ENCODE data around the gene IFIT3.
A peak's percentile ranks its signal among the peaks of the same experiment; 100 is the strongest.
"Not testable (repeated sequence)": the region's sequence is repeated elsewhere in the genome, so short reads cannot be mapped to it uniquely, and the experiment has no call there.

The IFIT3 gene, protein sequence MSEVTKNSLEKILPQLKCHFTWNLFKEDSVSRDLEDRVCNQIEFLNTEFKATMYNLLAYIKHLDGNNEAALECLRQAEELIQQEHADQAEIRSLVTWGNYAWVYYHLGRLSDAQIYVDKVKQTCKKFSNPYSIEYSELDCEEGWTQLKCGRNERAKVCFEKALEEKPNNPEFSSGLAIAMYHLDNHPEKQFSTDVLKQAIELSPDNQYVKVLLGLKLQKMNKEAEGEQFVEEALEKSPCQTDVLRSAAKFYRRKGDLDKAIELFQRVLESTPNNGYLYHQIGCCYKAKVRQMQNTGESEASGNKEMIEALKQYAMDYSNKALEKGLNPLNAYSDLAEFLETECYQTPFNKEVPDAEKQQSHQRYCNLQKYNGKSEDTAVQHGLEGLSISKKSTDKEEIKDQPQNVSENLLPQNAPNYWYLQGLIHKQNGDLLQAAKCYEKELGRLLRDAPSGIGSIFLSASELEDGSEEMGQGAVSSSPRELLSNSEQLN

DNA sequence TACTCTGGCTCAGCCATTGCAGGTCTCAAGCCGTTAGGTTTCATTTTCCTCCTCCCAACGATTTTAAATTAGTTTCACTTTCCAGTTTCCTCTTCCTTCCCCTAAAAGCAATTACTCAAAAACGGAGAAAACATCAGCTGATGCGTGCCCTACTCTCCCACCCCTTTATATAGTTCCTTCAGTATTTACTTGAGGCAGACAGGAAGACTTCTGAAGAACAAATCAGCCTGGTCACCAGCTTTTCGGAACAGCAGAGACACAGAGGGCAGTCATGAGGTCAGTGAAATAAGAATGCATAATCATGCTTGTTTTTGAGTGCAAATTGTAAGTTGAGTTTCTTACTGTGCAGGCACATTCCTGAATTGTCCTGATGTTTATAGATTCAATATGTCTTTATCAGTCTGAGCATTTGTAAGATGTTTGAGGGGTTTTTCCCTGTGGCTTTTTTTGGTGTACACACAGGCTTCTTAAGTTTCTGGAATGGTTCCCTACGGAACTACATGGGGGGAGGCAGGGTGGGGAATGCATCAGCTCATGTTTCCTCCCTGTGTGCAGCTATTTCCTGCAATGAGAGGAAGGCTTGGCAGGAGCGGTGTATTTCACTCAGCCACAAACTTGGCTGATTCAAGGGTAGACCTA lies at the start of gene IFIT3:
Gene IFIT3, plus strand, starts transcription at position 195 of the 639 bp plus-strand sequence. Its CDS starts 77 bp downstream, at position 272.
- peak; percentile 88 for DNase-seq

DNA sequence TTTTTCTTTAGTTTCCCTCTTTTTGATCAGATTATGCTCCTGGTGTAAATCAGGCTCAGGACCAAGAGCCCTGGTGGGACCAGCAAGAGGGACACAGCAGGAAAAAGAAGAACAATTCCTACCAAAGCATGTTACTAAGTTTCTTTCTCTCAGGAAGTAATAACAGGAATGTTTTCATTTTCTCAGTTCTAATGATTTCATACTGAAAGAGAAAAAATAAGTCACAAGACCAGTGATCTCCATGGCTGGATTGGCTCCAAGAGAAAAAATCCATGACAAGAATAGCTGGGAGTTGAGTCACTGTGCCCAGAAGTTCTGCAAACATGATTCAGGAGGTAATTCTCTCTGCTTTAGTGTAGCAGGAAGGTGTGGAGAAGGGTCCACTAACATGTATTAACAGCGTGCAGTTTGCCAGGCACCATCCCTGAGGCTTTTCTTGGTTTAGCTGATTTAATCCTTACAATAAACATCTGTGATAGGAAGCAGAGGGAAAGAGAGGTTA lies 49.7 kb upstream of the IFIT3 start:
- DNase-seq: peak; percentile 73

DNA sequence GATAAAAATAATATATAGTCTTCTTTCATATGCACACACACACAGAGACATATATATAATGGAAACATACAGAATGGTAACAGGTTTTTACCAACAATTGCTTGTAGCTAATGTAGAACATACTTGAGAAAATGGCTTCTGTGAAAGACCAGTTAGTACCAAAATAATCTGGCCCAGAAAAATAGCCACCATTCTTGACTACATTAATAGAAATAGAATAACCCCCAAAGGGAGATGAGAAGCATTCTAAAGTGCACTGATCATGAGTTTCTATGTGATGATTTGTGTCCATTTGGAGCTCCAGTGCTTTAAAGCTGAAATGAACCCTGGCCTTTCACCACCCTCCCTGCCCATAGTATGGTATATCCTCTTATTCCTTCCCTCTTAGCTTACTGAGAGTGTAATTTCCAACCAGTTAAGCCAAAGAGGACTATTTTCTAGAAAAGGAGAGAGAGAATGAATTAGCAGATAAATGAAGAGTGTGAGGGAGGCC lies 48.9 kb upstream of the IFIT3 start:
- DNase-seq: no peak

DNA sequence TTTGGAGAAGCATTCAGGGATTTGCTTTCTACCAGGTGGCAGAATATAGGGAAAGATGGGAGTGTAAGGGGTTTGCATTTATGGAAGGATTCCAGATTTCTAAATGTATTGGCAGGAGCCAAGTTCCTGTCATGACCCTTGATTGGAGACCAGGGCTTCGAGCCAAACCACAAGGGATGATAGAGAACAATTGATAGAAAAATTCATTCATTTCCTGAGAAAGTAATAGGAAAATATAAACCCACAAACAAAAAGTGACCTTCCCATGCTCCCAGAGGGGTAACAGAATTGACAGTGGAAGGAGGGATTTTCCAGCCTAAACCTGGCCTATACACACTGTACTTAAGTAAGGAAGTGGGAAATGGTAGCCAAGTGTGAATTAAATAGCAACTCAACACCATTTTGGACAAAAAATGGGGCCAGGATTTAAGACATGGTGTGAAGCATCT lies 48.4 kb upstream of the IFIT3 start:
- DNase-seq: no peak

DNA sequence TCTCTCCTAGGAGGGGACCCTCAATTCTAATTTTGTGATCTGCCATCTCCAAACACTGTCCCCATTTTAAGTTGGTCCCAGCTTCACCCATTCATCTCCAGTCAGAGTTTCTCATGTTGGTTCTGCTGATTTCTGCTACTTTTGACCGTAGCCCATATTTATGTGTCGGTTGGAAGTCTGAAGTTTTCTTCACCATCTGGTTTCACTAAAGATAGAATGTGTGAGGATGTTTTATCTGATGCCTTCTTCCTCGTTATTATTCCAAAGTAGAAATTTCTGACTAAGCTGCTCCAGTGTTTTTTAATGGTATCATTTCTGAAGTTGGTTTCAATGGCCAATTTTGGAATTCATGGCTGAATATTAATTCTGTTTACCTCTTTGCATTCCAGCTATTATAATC lies 47.3 kb upstream of the IFIT3 start:
- no peak for DNase-seq

DNA sequence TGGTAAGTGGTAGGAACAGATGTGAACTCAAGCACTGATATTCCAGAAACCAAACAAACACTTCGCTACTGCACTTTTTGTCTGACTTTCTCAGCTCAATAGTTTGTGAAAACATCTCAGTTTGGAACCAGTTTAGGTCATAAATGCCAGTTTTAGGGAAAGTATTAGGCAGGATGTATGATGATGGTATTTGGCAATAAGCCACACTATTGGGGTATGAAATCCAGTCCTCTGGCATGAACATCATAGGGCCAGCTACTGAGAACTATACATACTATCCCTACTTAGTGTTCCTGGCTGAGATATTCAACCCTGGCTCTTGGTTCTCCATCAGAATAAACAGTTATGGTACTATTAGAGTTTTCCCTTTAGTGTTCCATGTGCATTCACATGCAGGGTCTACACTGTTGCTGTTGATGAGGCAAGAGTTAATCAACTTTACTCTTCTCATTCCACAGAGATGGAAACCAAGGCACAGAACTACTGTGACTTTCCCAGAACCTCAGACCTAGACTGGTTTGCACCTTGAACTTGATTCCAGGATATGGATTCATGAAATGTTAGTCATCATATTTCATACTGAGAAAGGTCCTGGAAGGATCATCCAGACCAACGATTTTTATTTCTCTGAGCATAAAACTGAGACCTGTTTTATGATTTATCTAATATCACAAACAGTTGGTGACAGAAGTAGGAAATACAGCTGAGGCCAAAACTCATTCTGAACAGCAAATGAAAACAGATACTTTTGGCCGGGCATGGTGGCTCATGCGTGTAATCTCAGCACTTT lies 46.0 kb upstream of the IFIT3 start:
- no peak for DNase-seq

DNA sequence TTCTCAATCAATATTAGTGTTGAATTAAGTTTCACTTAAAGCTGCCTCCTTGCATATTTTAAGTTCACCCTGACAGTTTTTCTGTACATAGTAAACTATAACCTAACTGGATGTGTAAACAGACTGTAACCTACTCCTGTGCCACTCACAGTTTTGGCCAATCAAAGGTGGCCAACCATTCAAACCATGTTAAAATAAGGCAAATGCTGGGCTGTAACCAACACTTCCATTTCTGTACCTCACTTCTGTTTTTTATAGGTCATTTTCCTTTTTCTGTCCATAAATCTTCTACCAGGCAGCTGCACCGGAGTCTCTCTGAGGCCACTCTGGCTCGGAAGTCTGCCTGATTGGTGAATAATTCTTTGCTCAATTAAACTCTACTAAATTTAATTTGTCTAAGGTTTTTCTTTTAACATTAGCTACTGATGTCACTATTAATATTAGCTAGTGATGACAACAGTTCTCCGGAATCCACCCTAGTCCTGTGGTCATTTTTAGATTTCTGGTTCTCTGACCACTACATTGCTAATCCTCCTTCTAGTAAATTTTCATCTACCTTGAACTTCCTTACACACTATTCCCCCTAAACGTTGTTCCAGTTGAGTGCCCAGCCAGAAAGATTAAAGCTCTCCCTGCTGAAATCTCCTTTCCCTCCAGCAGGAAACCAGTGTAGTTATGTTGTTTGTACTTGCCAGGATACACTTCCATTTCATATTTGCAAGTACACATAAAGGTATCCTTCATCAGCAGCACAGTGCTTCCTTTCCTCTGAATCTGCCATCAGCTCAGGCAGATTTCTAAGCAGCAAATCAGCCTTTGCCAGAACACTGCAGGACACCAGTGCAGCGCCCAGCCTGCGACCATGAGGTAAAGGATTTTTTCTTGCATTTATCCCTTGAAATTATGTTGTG lies 44.5 kb upstream of the IFIT3 start:
- DNase-seq: no peak

DNA sequence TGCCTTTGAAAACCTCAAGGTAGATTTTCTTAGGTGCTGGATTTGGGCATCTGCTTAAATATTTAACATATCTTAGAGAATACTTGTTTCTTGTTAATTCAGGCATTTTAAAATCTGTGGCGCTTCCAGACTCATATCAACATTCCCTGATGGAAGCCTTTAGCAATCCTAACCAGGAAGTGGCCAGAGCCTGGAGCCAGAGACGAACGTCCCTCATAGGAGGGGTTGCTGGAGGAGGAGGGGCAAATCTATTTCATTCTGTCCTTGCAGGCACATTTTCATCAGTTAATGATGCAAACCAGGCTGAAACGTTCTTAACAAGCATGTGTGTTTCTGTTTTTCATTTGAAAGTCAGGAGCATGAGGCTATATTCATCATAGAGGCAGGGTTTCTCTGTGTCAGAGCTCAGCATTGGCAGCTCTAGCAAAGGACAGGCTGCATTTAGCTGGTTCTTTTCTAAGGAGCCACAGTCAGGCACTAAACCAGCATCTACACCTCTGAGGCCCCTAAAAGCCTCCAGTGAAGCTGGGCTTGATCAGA lies 43.8 kb upstream of the IFIT3 start:
- peak; percentile 82 for DNase-seq

DNA sequence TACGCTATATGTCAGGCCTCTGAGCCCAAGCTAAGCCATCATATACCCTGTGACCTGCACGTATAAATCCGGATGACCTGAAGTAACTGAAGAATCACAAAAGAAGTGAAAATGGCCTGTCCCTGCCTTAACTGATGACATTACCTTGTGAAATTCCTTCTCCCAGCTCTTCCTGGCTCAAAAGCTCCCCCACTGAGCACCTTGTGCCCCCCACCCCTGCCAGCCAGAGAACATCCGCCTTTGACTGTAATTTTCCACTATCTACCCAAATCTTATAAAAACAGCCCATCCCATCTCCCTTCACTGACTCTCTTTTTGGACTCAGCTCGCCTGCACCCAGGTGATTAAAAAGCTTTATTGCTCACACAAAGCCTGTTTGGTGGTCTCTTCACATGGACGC lies 43.1 kb upstream of the IFIT3 start:
- not testable (repeated sequence) for DNase-seq

DNA sequence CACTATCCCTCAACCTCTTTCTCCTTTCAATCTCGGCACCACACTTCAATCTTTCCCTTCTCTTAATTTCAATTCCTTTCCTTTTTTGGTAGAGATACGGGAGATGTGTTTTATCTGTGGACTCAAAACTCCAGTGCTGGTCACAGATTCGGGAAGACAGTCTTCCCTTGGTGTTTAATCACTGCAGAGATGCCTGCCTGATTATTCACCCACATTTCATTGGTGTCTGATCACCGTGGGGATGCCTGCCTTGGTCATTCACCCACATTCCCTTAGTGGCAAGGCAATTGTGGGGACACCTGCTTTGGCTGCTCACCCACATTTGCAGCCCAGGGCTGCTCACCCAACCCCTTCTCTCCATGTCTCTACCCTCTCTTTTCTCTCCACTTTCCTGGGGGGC lies 42.5 kb upstream of the IFIT3 start:
- DNase-seq: not testable (repeated sequence)

DNA sequence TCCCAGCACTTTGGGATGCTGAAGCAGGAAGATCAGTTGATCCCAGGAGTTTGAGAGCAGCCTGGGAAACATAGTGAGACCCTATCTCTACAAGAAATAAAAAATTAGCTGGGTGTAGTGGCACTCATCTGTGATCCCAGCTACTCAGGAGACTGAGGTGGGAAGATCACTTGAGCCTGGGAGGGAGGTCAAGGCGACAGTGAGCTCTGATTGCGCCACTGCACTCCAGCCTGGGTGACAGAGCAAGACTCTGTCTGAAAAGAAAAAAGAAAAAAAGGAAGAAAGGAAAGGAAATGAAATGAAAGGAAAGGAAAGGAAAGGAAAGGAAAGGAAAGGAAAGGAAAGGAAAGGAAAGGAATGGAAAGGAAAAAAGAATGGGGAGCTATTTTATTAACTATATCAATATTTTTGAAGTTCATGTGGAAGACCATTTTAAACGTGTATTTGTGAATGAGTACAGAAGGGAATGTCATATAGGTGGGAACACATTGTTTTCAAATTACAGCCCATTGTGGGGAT lies 33.0 kb upstream of the IFIT3 start:
- DNase-seq: no peak

DNA sequence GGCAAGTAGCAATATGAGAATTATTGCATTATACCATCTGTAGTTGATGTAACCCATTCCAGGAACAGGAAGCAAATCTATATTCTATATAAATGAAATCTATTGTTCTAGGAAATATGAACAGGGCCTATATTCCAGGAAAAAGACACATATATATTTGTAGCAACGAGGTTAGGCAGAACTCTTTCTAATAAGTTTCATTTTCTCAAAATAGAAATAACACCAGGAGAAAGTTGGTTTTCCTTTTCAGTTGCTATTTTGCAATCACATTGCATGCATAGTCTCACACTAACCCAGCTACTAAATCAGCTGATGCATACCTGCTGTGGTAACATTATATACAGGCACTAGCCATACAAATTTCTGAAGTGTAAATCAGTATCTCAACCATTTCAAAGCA lies 32.2 kb upstream of the IFIT3 start:
- no peak for DNase-seq

DNA sequence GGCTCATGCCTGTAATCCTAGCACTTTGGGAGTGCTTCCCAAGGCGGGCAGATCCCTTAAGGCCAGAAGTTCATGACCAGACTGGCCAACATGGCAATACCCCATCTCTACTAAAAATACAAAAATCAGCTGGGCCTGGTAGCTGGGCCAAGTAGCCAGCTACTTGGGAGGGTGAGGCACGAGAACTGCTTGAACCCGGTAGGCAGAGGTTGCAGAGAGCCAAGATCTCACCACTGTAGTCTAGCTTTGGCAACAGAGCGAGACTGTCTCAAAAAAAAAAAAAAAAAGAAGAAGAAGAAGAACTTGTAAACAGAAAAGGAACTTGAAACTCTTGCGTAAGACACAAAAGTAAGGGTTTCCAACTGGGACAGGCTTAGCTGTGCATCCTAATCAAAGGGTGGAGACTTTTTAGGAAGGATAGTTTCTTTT lies 31.6 kb upstream of the IFIT3 start:
- DNase-seq: no peak

DNA sequence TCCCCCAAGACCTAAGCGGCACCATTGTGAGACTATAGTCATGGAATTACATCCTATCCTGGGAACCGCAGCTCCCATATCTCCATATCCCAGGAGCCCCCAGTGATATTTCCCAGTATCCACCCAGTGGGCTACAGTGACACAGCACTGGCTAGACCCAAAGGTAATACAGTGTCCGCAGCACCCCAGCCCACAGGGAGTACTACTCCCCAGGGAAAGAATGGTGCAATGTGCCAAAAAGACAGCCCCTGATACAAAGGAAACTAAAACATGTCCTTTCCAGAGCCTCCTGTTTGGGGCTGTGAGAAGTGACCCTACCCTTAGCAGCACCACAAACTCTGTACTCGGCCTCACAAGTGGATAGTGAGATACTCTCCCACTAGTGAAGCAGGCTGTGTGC lies 30.4 kb upstream of the IFIT3 start:
- DNase-seq: no peak

DNA sequence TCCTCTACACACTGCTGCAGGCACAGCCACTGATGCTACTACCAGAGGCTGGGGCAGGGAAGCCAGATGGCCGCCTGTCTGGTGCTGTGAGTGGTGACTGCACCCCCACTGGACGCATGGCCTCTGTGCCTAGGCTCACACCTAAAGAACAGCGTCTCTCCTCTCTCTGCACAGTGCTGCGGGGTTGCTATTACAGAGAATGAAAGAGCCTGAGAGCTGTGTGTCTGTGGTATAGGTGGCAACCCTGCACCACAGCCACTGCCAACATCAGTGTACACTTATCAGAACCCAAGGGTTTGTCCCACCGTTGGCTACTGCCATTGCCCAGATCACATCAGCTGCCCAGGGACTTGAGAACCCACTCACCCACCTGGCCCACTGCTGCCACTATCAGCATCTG lies 30.0 kb upstream of the IFIT3 start:
- DNase-seq: no peak

DNA sequence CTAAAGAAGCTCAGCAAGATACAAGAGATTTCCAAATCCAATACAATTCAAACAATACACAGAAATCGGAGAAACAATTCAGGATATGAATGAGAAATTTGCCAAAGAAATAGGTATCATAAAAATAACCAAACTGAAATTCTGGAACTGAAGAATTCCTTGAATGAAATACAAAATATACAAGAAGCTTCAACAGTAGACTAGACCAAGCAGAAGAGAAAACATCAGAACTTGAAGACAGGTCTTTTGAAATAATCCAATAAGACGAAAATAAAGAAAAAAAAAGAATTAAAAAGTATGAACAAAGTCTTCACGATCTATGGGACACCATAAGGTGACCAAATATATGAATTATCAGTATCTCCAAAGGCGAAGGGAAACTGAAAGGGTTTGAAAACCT lies 28.8 kb upstream of the IFIT3 start:
- DNase-seq: no peak

DNA sequence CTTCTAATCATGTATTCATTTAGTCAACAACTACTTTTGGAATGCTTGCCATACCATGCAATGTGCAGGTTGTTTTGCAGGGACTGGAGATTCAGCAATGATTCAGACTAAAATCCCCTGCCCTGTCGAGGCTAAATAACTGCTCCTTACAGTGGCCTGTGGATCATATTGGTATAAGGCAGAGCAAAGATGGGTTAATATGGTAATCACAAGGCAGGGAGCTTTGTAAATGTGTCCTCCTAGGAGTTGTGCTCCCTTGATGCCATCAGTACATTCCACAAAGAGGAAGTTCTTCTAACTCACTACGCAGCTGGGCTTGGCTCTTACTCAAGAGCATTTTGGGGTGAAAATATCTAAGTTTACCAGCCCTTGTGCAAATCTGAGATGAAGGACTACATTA lies 26.6 kb upstream of the IFIT3 start:
- no peak for DNase-seq

DNA sequence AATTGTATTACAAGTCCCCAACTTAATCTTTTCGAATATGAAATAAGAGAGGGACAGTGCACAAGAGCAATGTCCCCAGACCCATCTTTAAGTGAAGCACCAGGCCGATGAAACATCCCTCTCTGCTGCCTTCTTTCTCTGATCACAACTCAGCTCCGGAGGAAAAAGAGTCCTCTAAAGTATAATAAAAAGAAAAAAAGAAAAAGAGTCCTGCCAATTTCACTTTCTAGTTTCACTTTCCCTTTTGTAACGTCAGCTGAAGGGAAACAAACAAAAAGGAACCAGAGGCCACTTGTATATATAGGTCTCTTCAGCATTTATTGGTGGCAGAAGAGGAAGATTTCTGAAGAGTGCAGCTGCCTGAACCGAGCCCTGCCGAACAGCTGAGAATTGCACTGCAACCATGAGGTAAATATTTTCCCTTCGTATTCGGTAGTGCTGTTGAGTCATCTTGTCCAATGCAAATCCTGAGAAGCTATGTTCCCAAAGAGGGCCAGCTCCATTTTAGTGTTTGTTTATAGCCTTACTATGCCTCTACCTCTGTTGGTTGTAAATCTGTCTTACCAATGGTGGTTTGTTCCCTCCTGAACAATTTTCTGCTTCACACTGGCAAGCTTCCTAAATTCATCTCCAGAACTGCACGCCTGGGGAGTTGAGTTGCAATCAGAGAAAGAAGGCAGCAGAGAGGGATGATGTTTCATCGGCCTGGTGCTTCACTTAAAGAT lies 25.9 kb upstream of the IFIT3 start, which contains the start of gene IFIT2:
Gene IFIT2, plus strand, starts transcription at position 326 of the 725 bp plus-strand sequence. Its CDS starts 78 bp downstream, at position 404.
- DNase-seq: peak; percentile 76

DNA sequence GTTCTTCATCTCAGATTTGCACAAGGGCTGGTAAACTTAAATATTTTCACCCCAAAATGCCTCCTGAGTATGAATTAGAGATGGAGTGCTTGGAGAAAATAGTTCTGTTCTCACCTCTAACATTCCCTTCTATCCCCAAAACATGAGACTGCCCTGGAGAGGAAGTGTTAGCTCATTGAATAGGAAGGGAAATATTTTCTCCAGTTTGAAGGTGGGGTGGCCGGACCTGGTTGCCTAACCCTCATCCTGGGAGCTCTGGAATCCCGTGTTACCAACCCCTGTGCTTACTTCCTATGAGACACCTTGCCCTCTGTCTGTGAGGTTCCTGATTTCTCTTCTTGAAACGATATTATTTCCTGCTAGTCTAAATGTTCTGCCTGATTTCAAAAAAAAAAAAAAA lies 25.2 kb upstream of the IFIT3 start:
- DNase-seq: no peak

DNA sequence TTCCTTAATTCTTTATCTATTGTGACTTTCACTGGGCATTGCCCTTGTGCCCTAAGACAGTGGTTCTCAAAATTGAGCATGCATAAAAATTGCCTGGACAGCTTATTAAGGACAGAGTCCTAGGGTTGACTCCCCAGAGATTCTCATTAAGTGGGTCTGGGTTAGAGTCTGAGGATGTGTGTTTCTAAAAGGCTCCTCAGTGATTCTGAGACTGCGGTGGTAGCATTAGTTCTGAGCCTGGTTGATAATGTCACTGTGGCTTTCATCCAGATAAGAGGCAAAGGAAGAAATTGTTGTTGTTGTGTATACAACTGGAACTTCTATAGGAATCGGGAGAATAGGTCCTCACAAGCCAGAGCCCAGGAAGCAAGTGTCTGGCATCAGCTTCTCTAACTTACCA lies 24.6 kb upstream of the IFIT3 start:
- no peak for DNase-seq
